GM12872 (cell line): ENCODE measurements around the gene CEP57L1.

ENCODE experiments used
- CTCF ChIP-seq: IDR thresholded peaks from 3 replicates; pipeline ENCODE4 v1.5.1; 2011; ENCODE audit warnings: low read depth, mild to moderate bottlenecking, low read length, moderate library complexity; ENCODE audit not compliant: insufficient read depth

Gene CEP57L1

GRCh38 chr6:109075934-109076333 is 19.4 kb upstream of the CEP57L1 start:
- no peak for TF ChIP-seq CTCF

- no peak for TF ChIP-seq CTCF
These were observed 18.9 kb upstream of the CEP57L1 start for GRCh38 chr6:109076377-109076776.

DNA sequence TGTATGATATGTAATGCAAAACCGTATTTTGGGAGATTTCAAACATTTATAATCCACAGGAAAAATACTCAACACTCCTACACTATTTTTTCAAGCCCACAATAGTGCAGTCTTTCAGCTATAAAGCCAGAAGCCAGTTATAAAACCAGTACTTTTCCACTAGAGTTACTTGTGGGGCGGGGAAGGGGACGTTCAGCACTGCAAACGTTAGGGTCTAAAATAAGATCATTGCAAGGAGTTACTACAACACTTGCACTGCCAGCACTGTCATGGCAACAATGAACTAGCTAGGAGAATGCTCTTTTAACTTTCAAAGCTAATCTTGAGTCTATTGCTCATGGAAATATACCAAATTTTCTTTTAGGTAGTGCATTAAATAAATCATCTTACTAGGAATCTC is 15.3 kb upstream of the CEP57L1 start:
- no peak for TF ChIP-seq CTCF

DNA sequence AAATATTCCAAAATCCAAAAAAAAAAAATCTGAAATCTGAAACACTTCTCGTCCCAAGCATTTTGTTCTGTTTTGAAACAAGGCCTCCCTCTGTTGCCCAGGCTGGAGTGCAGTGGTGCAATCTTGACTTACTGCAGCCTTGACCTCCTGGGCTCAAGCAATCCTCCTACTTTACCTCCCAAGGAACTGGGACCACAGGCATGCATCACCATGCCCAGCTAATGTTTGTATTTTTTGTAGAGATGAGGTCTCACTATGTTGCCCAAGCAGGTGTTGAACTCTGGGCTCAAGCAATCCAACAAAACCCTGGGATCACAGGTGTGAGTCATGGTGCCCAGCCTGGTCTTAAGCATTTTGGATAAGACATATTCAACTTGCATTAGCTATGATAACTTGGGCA is 14.3 kb upstream of the CEP57L1 start:
- no peak for TF ChIP-seq CTCF

DNA sequence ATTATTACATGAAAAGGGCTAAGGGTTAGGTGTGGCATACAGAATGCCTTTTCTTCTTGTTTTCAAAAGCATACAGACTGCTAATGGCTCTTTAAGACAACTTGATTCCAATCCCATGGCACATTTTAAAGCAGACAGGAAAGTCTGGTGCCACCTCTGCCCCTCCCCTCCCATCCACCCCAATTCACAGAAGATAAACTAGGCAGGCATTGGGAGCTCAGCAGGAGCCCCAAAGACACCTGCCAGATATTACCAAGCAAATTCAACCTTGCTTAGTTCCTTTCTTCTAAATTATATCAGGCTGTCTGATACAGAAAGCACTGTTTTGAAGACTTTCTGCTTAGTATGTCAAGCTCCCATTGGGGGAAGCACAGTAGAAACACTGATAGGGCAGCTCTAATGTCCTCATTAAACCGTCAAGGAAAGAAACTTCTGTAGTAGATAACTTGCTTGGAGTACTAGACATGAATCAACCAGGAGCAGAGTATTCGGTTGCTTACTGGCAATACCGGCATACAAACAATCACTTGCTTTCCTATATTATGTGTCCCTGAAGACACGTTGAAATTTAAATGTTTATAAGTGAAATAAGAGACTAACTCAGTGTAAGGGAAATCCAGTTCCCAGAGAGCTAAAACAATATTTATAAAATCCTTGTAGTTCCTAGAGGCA is 13.7 kb upstream of the CEP57L1 start:
- TF ChIP-seq CTCF, result no peak

GRCh38 chr6:109082188-109082577 is 13.1 kb upstream of the CEP57L1 start:
- peak; percentile 9; the same call in 1 of the 3 replicates for TF ChIP-seq CTCF

- TF ChIP-seq CTCF, result no peak
These were observed 11.7 kb upstream of the CEP57L1 start for GRCh38 chr6:109083657-109084056.

GRCh38 chr6:109087661-109088264 is 7.5 kb upstream of the CEP57L1 start:
- TF ChIP-seq CTCF, result no peak
